ENCODE measurements around the gene SIVA1. TPM values are rescaled to one million over a fixed set of nuclear protein-coding genes. Genes with fewer than 3 reads are reported as not detected.

The SIVA1 gene
- total RNA-seq, 1 donor from 2014 or later, result 47.9 TPM

DNA sequence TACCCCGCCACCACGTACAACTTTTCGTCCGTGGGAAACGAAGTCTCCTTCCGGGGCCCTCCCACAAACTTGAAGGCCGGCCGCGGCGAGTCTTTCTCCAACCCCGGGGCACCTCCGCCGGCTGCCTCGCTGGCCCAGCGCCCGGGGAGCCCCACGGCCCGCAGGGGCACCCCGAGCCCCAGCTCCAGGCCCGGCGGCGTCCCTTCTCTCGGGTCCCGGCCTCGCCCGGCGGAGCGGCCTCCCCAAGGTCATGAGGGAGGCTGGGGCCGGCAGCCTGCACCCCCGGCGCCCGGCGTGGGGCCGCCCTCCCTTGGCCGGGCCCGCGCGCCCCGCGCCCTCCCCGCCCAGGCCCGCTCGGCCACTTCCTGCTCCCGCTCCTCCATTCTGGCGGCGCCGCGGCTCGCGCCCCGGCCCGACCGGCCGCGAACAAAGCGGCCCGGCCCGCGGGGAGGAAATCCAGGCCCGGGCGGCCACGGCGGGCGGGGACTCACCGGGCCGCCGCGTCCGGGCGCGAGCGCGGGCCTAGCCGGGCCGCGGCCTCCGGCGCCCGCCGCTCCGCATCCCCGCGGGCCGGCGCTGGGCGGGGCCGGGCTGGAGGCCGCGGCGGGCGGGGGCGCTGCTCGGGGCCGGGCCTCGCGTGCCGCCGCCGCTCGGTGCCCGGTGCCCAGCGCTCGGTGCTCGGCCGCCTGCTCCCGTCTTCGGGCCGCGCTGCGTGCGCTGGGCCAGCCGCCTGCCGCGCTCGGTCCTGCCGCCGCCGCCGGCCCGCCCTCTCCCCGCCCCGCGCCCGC, 42.2 kb downstream of the SIVA1 start, which contains the start of gene AKT1:
TSS of gene AKT1 (minus strand) at position 756 of the 788 bp plus-strand sequence. CDS start 3,105 bp downstream, outside the sequence.
- ATAC-seq (ENCODE audit: low read depth), result peak; percentile 48
- peaks cover 8% of the 10 kb centered on the region for H3K36me3 Mint-ChIP-seq (ENCODE audit: low read depth)
- peaks cover 54% of the 10 kb centered on the region for H3K4me1 Mint-ChIP-seq
- intact Hi-C loops (cut with micrococcal nuclease), result no loop called here
- peak within 1 kb of the TSS; percentile 83 for H3K4me3 Mint-ChIP-seq
- POLR2A ChIA-PET, result interaction anchor here (0.5 kb wide), 1 partner anchor 104 kb away, joined by 3 read pairs; no protein-coding TSS in a partner anchor
- TF ChIP-seq CTCF (IDR thresholded peaks at IDR 0.05), result no peak
- peak; percentile 50 for DNase-seq
- no peaks in the 10 kb centered on the region for H3K27me3 Mint-ChIP-seq
- CTCF ChIA-PET, result interaction anchor here (1.0 kb wide), 1 partner anchor 27 kb away, joined by 3 read pairs; no protein-coding TSS in a partner anchor
- H3K9me3 Mint-ChIP-seq, result no peaks in the 10 kb centered on the region
- H3K27ac Mint-ChIP-seq, result peak within 1 kb of the TSS; percentile 77

DNA sequence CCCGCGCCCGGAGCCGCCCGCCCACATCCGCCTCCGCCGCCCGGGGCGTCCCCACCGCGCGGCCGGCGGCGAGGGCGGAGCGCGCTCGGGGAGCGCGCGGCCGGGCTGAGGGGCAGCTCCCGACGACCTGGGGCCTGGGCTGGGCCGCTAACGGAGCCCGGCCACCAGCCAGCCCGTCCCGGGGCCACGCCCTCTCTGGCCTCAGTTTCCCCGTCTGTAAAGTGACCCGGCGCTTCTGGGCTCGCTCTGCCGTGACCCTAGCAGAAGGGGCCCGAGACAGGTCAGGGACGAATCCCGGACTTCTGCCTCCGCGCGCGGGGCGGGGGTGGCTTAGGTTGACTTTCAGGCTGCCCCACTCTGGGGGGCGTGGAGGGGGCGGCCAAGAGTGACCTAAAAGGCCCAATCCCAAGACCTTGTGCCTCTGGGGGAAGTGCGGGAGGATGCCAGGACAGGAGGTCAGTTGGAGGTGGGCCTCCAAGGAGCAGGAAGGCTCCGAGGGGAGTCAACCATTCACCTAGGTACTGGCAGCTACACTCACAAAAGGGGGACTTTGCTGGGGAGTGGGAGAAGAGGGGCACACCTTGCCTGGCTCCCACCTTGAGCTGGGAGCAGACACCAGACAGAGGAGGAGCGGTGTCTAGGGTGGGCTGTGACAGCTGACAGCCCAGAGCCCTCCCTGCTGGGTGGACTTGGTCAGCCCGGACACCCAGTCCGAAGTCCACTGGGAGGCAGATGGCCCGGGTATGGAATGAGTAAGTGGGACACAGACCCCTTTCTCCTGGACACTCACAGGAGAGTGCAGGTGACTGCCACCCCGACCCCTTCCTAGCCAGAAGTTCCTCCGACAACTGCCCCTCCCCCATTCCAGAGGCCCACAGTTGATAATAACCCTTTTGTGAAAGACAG, 43.1 kb downstream of the SIVA1 start:
- H3K4me3 Mint-ChIP-seq, result peak overlapping the region; percentile 74
- peaks cover 6% of the 10 kb centered on the region for H3K36me3 Mint-ChIP-seq (ENCODE audit: low read depth)
- H3K4me1 Mint-ChIP-seq, result peaks cover 54% of the 10 kb centered on the region
- ChIA-PET POLR2A (no interaction called here), CTCF (no interaction called here)
- intact Hi-C loops (cut with micrococcal nuclease), result no loop called here
- H3K9me3 Mint-ChIP-seq, result no peaks in the 10 kb centered on the region
- TF ChIP-seq CTCF (IDR thresholded peaks at IDR 0.05), result no peak
- DNase-seq (peak; percentile 58), ATAC-seq (ENCODE audit: low read depth) (peak; percentile 58)
- H3K27ac Mint-ChIP-seq, result peak overlapping the region; percentile 77
- H3K27me3 Mint-ChIP-seq, result no peaks in the 10 kb centered on the region

DNA sequence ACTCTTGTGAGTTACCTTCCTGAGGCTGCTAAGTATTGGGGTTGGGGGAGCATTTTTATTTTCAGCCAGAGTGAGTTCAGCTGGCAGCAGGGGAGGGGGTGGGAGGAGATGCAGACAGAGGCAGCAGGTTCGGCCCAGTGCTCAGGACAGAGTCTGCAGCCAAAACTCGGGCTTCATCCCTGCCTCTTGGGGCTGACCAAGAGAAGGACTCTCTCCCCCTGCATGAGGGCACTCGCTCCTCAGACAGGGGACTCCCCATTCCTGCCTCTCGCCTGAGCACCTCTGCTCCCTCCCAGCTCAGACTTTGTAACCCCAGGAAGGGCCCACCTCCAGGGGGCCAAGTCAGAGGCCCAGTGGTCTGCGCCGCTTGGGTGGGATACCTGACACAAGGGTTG, 43.7 kb downstream of the SIVA1 start:
- Mint-ChIP-seq H3K4me3 (peak overlapping the region; percentile 74), H3K4me1 (peaks cover 55% of the 10 kb centered on the region), H3K9me3 (no peaks in the 10 kb centered on the region), H3K36me3 (ENCODE audit: low read depth) (peaks cover 2% of the 10 kb centered on the region), H3K27ac (peak overlapping the region; percentile 77), H3K27me3 (no peaks in the 10 kb centered on the region)
- intact Hi-C loops (cut with micrococcal nuclease), result no loop called here
- ChIA-PET POLR2A (no interaction called here), CTCF (no interaction called here)
- ATAC-seq (ENCODE audit: low read depth), result no peak
- no peak for TF ChIP-seq CTCF (IDR thresholded peaks at IDR 0.05)
- no peak for DNase-seq

DNA sequence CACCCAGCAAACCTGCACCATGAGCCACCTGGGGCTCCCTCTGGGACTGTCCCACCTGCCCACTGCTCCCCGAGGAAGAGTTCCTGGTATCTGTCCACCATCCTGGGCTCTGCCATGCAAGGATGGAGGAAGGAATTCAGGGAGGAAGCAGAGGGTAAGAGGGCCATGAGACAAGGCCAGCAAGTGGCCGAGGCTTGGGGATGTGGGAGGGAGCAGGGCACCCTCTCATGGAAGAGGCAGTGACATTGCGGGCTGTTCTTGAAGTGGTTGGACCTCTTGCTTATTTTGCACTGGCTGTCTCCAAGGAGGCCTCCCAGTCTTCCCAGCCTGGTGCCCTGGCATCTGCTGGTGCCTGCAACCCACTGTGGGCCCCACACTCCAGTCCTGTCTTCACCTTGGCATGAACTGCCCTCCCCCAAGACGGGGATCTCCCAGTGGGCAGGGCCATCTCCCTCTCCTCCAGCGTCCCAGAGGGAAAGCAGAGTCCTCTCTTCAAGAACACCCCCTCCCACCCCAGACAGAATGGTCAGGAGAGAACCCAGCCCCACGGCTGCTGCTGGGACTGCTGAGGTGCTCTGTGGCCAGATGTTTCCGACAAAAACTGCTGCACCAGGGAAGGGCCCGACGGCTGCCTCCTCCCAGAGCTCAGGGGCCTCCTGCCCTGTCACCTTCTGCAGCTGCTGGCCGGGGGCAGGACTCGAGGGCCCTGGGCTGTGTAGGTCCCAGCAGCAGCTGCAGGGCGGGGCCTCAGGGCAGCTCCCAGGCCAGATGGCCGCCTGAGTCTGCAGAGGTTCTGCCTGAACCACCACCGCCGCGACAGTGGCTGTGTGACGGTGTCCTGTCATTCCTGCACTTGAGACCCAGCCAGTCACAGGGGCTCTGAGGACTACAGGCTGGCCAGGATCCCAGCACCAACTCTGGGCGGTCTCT, 44.4 kb downstream of the SIVA1 start:
- Mint-ChIP-seq H3K27ac (peak overlapping the region; percentile 46), H3K9me3 (no peaks in the 10 kb centered on the region), H3K36me3 (ENCODE audit: low read depth) (peaks cover 1% of the 10 kb centered on the region), H3K4me1 (peaks cover 61% of the 10 kb centered on the region), H3K4me3 (no peak overlapping the region), H3K27me3 (no peaks in the 10 kb centered on the region)
- intact Hi-C loops (cut with micrococcal nuclease), result no loop called here
- ChIA-PET POLR2A (no interaction called here), CTCF (no interaction called here)
- DNase-seq (peak; percentile 30), ATAC-seq (ENCODE audit: low read depth) (no peak)
- TF ChIP-seq CTCF (IDR thresholded peaks at IDR 0.05), result no peak
